Gastroesophageal sphincter (tissue), 4 donors: Measurements from ENCODE around the gene VCL. TPM values are rescaled to one million over a fixed set of nuclear protein-coding genes. Genes with fewer than 3 reads are reported as not detected.
A peak's percentile ranks its signal among the peaks of the same experiment; 100 is the strongest.
"Not testable (repeated sequence)": the region's sequence is repeated elsewhere in the genome, so short reads cannot be mapped to it uniquely, and the experiment has no call there.

Experiments used
- ATAC-seq: fragments of 150-250 bp; one replicate; pipeline ENCODE4 v1.9.1; 2016; ENCODE audit warnings: mild to moderate bottlenecking, moderate library complexity
- H3K27ac ChIP-seq, 4 donors: fragments of 200-600 bp; sonication (generic) in 3 of 4; 1 replicate in 3 of 4; 2 replicates in 1 of 4; pipeline ENCODE4 v1.5.1; 2016 to 2019
- H3K27me3 ChIP-seq: fragments of 200-600 bp; sonication (generic); one replicate; pipeline ENCODE4 v1.5.1; 2019
- H3K36me3 ChIP-seq, 2 donors: fragments of 200-600 bp; sonication (generic); one replicate each; pipeline ENCODE4 v1.5.1; 2019; ENCODE audit warnings: control low read depth in 1 of 2
- H3K4me1 ChIP-seq, 3 donors: fragments of 200-600 bp; sonication (generic); 1 replicate in 2 of 3; 2 replicates in 1 of 3; pipeline ENCODE4 v1.5.1; 2016 to 2019; ENCODE audit warnings: control low read depth in 2 of 3
- H3K4me3 ChIP-seq, 2 donors: fragments of 200-600 bp; sonication (generic); one replicate each; pipeline ENCODE4 v1.5.1; 2019; ENCODE audit warnings: mild to moderate bottlenecking in 1 of 2, moderate library complexity in 1 of 2
- H3K9me3 ChIP-seq, 3 donors: fragments of 200-600 bp; sonication (generic); one replicate each; pipeline ENCODE4 v1.5.1; 2017 to 2019; ENCODE audit warnings: control low read depth in 2 of 3
- CTCF ChIP-seq, 4 experiments: fragments of 200-600 bp in 2 of 4; fragments of 450-650 bp in 2 of 4; sonication (generic) in 1 of 4; IDR thresholded peaks; one replicate each; pipeline ENCODE4 v1.5.1; 2017 to 2019; ENCODE audit warnings: antibody characterized with exemption in 4 of 4, mild to moderate bottlenecking in 2 of 4, moderate library complexity in 2 of 4
- EP300 ChIP-seq: sonication (generic); formaldehyde crosslinking; IDR thresholded peaks from one replicate; pipeline ENCODE4 v1.6.1; 2017; ENCODE audit warnings: antibody characterized with exemption, mild to moderate bottlenecking
- POLR2A ChIP-seq, 2 donors: fragments of 450-650 bp; IDR thresholded peaks; one replicate each; pipeline ENCODE4 v1.6.1; 2017; ENCODE audit warnings: antibody characterized with exemption in 2 of 2, mild to moderate bottlenecking in 2 of 2, moderate library complexity in 1 of 2
- POLR2AphosphoS5 ChIP-seq: sonication (generic); formaldehyde crosslinking; IDR thresholded peaks from one replicate; pipeline ENCODE4 v1.6.1; 2017; ENCODE audit warnings: antibody characterized with exemption
- WGBS, 2 donors: methylation state at CpG; one replicate each; pipeline ENCODE4 v1.1.5; 2018; ENCODE audit warnings: low coverage in 1 of 2; 5-methylcytosine and 5-hydroxymethylcytosine counted together
- total RNA-seq, 4 donors: library from RNA; depleted of rRNA; stranded (reverse); fragments of >200 nt; gene quantifications; one replicate each; pipeline ENCODE4 v1.1.0, GENCODE V29; 2016

VCL gene
- total RNA-seq, 4 donors from 2014 or later: 433 to 615 (median 440) TPM

DNA sequence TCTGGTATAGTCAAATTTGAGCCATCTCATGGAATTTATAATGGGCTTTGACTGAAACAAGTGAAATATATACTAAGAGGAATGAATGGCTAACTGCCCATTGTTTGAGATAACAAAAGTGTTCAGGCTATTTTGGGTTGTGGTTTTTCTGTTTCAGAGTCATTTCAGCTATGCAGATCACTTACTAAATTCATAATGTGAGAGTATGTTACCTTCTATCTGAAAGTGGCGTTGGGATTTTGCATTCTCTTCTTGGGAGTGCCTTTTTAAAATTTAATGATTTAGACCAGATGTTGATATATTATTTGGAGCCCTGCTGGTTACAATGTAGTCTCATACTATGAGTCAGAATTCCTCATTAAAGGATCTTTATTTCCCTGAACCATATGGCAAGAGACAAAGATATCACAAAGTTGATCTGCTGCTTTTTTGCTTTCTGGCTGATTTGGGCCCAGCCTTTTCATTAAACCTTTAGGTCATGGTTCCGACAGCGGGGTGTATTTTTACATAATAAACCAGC, 10.4 kb downstream of the VCL start:
- 25 to 48% methylated on average over 3 of the region's 3 CpGs for WGBS, 2 donors
- Histone ChIP-seq H3K27me3 (no peaks in the 10 kb centered on the region), H3K27ac (peak overlapping the region in 2 of 4 donors; percentile 32 to 42), H3K36me3 (no peaks in the 10 kb centered on the region), H3K4me3 (no peak overlapping the region), H3K4me1 (peaks cover 14 to 100% (median 28%) of the 10 kb centered on the region in 3 donors), H3K9me3 (no peaks in the 10 kb centered on the region)
- no peak for ATAC-seq
- TF ChIP-seq POLR2A (IDR thresholded peaks at IDR 0.05) (no peak), POLR2AphosphoS5 (no peak), EP300 (no peak), CTCF (IDR thresholded peaks at IDR 0.05) (no peak)

- TF ChIP-seq EP300: no peak
- no peak for TF ChIP-seq POLR2AphosphoS5
- TF ChIP-seq POLR2A (IDR thresholded peaks at IDR 0.05): no peak
- TF ChIP-seq CTCF (IDR thresholded peaks at IDR 0.05): no peak
- WGBS, 2 donors: 44 to 79% methylated on average over 3 to 4 of the region's 6 CpGs
- Histone ChIP-seq H3K4me1 (peaks cover 14 to 100% (median 26%) of the 10 kb centered on the region in 3 donors), H3K4me3 (no peak overlapping the region), H3K36me3 (no peaks in the 10 kb centered on the region), H3K9me3 (no peaks in the 10 kb centered on the region), H3K27me3 (no peaks in the 10 kb centered on the region), H3K27ac (peak overlapping the region in 3 of 4 donors; percentile 42 to 46 (median 43))
- no peak for ATAC-seq
Measured at GRCh38 chr10:74011017-74011416, 13.1 kb downstream of the VCL start.

- TF ChIP-seq POLR2AphosphoS5 (no peak), EP300 (no peak), CTCF (IDR thresholded peaks at IDR 0.05) (no peak), POLR2A (IDR thresholded peaks at IDR 0.05) (no peak)
- Histone ChIP-seq H3K4me3 (no peak overlapping the region), H3K4me1 (peaks cover 14 to 97% (median 24%) of the 10 kb centered on the region in 3 donors), H3K27ac (peak overlapping the region in 3 of 4 donors; percentile 7 to 46 (median 42)), H3K27me3 (no peaks in the 10 kb centered on the region), H3K36me3 (no peaks in the 10 kb centered on the region), H3K9me3 (no peaks in the 10 kb centered on the region)
- peak; percentile 48 for ATAC-seq
- WGBS, 2 donors: 16 to 29% methylated on average over 1 of the region's 1 CpG
Measured at GRCh38 chr10:74011770-74012169, 13.9 kb downstream of the VCL start.

GRCh38 chr10:74012480-74012879, 14.6 kb downstream of the VCL start:
- WGBS, 2 donors: 33 to 35% methylated on average over 2 of the region's 2 CpGs
- Histone ChIP-seq H3K27me3 (no peaks in the 10 kb centered on the region), H3K4me3 (no peak overlapping the region), H3K4me1 (peaks cover 16 to 94% (median 20%) of the 10 kb centered on the region in 3 donors), H3K27ac (peak overlapping the region in 3 of 4 donors; percentile 42 to 47 (median 46)), H3K9me3 (no peaks in the 10 kb centered on the region), H3K36me3 (no peaks in the 10 kb centered on the region)
- ATAC-seq: no peak
- TF ChIP-seq EP300: no peak
- TF ChIP-seq CTCF (IDR thresholded peaks at IDR 0.05): no peak
- TF ChIP-seq POLR2AphosphoS5: no peak
- TF ChIP-seq POLR2A (IDR thresholded peaks at IDR 0.05): no peak

DNA sequence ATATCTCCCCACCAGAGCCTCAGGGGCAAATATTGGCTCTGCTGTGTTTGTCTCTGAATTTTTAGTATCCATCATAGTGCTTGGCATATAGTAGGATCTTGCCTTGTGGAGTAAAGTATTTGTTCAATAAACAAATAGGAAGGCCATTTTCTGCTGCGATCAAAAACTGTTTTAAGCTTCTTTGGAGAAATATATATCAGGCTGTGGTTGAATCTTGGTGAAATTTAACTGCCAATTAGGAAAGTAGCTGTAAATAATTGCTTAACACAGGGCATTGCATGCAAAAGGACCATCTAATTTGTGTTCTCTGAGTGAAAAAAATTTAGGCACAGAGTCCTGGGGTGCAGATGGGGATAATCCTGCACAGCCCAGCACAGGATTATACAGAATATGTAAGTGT, 15.1 kb downstream of the VCL start:
- 46 to 50% methylated on average over 1 of the region's 1 CpG for WGBS, 2 donors
- Histone ChIP-seq H3K27ac (peak overlapping the region in 2 of 4 donors; percentile 42 to 46), H3K4me1 (peaks cover 17 to 94% (median 20%) of the 10 kb centered on the region in 3 donors), H3K4me3 (no peak overlapping the region), H3K9me3 (no peaks in the 10 kb centered on the region), H3K27me3 (no peaks in the 10 kb centered on the region), H3K36me3 (no peaks in the 10 kb centered on the region)
- TF ChIP-seq EP300: no peak
- no peak for TF ChIP-seq POLR2AphosphoS5
- TF ChIP-seq POLR2A (IDR thresholded peaks at IDR 0.05): no peak
- no peak for TF ChIP-seq CTCF (IDR thresholded peaks at IDR 0.05)
- no peak for ATAC-seq

GRCh38 chr10:74014574-74014973, 16.7 kb downstream of the VCL start:
- H3K4me3 ChIP-seq, ATAC-seq, H3K27me3 ChIP-seq, H3K9me3 ChIP-seq, H3K36me3 ChIP-seq: not testable (repeated sequence)
- Histone ChIP-seq H3K4me1 (peaks cover 15 to 94% (median 21%) of the 10 kb centered on the region in 3 donors), H3K27ac (peak overlapping the region in 1 of 4 donors; percentile 4)
- 63 to 83% methylated on average over 1 to 3 of the region's 3 CpGs for WGBS, 2 donors
